Measurements from ENCODE around the gene RABGGTA. TPM values are rescaled to one million over a fixed set of nuclear protein-coding genes. Genes with fewer than 3 reads are reported as not detected.

Gene RABGGTA
- polyA plus RNA-seq, 3 donors: 24.2 to 25.5 (median 25.0) TPM

DNA sequence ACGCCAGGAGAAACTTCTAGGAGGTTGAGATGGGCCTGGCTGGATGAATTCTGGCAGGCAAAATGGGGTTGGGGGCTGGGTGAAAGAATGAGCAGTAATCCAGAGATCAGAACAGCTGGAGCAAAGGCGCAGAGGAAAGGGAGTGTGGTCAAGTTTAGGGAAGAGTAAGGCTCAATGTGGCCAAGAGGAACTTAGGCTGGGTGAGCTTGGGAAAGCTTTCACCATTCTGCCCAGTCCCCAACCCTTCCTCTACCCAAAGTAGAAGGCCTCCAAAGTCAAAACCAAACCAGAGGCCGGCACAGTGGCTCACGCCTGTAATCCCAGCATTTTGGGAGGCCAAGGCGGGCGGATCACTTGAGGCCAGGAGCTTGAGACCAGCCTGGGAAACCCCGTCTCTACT is 10.2 kb upstream of the RABGGTA start:
- no peak for DNase-seq

DNA sequence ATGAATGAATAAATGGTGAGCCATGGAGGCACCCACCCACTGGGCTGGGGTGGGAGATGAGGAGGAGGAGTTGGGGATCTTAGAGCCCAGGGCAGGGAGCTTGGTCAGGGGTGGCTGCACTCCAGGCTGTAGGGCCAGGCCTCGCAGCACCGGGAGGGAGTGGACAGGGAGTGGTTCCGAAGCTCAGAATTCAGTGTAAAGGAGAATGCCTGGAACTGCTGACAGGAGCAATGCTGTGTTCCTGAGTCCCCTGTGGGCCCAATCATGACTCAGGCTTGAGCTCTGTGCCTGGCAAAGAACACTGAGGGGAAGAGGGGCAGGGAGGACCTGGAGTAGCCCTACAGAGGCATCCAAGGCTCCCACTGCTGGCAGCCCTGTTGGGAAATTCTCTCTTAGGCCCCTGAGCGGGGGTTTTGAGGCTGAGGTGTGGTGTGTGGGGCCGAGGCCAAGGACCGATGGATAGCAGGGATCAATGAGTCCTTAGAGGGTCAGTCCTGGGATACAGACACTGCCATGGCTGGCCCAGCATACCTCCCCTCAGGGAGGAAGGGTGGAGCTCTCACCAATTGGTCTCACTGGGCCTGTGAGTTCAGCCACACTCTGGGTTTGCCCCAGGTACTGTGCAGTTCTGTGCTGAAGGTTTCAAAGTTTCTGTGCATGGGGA is 9.5 kb upstream of the RABGGTA start:
- DNase-seq: no peak

DNA sequence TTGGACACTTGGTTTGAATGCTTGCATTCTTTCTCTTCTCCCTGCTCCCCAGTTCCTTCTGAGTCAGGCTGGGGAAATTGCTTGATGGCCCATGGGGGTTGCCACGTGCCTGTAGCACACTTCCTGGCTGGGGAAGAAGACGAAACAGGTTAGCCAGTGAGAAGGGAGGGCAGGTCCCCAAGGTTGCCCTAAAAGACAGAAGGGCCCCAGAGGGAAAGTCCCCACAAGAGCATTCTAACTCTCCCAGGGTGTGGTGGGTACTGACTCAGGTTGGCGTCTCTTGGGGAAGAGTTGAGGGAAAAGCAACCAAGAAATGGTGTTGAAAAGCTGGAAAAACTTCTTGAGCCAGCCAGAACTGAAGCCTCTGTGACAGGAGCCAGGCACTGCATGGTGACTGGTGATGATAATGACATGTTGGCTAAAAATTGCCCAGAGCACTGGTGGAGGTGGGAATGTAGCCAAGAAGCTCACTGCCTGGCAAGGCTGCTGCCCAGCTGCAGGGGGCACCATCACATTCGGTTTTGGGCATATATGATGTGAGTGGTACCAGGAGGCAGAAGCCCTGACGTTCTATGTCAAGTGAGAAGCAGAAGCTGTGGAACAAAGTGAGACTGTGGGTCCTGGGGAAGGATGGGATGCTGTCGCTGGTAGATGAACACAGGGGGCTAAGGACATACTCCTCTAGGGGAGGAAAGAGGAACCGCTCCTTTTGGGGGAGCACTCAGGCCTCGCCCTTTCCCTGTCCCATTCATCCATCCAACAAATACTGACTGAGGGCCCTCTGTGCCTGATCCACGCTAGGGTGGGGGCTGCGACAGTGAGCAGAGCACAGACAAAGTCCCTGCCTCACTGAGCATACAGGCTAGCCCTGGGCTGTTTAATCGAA is 8.1 kb upstream of the RABGGTA start:
- no peak for DNase-seq

DNA sequence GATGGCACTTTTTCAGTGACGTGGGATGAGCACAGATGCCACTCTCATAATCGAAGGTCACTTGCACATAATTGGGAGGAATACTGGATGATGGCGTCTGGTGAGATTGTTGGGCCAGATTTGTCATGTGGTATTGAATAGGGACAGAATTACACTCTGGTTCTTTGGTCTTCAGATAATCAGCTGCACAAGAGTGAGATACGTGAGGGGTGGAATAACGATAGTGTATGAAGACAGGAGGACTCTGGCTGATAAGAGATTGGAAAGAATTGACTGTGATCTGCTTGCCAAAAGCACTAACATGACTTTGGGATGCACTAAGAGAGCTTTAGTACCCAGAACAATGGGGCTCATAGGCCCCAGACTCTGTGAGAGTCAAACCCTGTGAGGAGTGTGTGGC is 7.0 kb upstream of the RABGGTA start:
- DNase-seq: no peak

DNA sequence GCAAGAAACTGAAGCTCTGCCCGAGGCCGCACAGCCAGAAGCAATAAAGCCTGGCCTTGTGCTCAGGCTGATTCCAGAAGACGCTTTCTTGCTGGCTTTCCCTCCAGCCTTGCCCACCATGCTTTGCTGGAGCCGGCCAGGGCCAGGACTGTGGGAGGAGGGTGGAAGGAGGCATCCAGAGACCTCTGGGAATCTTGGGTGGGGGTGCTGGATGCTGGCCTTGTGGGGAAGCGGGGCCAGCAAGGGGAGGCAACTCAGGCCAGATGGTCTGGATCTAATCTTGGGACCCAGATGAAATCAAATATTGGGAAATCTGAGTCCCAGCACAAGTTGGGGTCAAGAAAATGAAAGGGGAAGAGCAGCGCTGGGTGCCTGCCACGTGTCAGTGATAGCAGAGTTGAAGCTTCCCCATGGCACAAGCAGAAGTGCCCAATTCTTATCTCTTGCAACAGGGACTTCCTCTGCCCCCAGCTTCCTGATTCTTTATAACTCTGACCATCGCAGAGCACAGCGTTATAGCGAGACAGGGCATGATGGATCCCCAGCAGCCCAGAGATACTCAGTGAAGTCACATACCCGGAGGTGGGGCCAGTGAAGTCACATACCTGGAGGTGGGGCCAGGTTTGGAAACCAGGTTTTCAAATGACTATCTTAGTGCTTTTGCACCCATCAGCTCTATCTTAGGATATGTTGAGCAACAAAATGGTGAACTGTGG is 6.4 kb upstream of the RABGGTA start:
- no peak for DNase-seq

DNA sequence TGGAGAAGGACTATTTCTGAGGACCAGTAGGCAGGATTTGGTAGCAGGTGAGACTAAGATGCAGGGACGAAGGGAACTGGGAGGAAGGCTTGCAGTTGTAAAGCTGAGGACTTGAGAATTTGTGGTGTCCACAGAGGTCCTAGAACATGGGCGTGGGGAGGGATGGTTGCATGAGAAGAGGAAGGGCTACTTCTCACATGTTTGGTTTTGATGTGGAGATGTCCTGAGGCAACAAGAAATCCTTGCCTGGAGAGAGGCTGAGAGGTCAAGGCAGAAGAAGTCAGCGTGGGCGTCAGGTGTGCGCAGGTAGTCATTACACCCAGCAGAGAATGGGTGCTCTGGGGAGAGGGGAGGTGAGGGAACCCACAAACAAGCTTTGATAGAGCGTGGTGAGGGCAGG is 5.7 kb upstream of the RABGGTA start:
- DNase-seq: no peak

DNA sequence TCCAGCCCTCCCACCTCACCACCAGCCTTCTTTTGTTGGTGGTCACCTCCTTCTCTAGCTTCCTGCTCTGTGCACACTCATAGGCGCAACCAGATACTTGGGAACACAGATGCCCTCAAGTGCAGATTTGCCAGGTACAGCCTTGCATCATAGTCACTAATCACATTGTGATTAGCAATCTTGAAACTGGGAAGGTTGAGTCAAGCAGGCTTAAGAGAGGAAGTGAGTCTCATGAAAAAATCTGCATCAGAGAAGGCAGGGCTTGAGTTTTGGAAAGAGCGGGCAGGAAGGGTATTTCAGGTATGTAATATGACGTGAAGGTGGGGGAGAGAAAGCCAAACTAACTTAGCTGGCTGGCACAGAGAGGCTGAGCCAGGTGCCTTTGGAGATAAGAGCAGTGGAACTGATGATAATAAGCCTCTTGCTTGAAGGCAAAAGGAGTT is 2.7 kb upstream of the RABGGTA start:
- no peak for DNase-seq

DNA sequence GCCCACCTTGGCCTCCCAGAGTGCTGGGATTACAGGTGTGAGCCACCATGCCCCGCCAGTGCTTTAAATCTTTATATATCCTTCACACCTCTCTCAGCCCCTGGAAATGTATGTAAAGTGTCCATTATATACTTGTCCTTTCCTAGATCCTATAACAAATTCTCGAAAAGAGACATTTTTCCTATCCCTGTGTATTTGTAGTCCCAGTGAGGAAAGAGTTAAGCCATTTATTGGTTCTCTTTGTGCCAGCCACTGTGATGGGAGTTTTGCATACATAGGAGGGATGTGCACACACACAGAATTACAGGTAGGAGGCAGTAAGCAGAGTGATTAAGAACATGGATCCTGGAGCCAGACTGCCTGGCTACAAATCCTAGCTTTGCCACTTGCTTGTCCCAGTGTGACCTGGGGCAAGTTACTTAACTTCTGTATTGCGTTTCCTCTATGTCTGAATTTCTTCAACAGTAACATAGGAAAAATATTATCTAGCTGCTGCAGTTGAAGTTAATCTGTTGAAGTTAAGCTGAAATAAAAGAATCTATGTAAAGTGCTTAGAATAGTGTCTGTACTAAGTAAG is 2.1 kb upstream of the RABGGTA start:
- DNase-seq: no peak

DNA sequence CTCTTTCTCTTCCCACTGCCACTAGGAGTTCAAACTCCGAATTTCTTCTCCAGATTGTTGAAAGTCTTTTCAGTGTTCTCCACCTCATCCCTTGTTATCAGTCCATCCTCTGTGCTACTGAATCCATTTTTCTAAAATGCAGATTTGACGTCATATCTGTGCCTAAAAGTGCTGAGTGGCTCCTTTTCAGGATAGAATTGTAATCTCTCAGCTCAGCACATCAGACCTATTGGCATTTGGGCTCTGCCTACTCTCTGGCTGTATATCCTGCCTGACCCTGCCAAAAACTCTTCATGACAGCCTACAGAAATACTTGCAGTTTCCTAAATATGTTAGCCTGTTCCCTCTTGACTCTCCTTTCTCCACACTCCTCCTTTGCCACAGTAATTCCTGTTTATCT is 1.1 kb upstream of the RABGGTA start:
- no peak for DNase-seq

DNA sequence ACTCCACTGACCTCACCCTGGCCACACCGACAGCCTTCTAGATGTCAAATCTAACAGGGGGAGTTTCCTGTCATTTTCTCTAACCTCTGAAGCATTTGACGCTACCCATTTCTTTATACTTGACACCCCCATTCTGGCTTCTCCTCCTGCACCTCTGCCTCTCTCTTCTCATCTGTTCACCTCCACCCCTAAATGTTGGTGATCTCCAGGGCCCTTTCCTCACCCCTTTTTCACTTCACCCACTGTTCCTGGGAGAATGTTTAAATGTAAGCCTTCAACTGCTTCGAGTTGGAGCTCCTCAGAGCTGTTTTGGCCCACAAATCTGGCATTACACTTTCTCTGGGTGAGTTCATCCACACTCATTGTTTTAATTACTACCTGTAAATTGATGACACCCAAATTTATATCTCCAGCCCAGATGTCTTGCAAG is 452 bp upstream of the RABGGTA start:
- DNase-seq: no peak

DNA sequence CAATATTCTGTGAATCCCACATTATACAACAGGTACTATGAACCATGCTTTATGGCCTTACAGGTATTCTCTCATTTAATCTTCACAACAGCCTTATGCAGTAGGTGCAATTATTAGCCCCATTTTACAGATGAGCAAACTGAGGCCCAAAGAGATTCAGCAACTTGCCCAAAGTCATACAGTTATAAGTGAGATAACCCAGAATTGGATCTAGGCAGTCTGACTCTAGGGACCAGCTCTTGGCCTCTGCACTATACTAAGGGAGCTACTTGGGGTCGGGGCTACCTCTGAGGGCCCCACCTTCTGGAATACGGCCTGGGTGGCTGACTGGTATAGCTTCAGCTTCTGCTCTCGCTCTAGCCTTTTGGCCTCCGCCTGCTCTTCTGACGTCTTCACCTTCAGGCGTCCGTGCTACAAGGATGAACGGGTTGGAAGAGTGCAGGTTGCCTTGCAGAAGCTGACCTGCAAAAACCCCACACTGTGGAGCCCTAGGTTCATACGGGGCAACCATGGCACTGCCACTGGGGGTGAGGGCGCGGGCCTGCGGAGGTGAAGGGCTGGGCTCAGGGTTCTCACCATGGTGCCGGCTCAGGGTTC is 762 bp downstream of the RABGGTA start:
- DNase-seq: no peak

DNA sequence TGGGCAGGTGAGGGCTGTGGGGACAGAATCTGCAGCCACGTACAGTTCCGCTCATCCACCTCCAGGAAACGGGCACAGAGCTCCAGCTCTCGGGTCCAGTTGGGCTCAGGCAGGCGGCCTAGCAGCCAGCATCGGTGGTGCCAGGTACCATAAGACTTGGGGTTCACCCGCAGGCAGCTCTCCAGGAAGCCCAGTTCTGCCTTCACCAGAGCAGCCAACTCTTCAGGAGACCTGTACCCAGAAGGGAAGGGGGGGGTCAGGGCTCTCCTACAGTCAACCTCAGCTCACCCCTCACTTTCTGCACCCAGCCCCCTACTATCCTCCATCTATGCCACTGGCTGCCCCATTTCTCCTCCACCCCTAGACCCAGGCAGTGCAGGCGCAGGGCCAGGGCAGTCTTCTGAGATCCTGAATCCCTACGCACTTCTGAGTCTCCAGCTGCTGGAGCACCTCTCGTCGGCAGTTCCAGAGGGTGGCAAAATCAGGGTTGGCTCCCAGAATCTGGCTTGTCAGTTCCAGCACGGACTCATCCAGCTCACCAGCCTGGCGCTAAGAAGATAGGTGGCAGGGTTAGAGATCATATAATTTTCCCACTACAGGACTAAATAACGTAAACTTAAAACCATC is 1.4 kb downstream of the RABGGTA start:
- DNase-seq: no peak

DNA sequence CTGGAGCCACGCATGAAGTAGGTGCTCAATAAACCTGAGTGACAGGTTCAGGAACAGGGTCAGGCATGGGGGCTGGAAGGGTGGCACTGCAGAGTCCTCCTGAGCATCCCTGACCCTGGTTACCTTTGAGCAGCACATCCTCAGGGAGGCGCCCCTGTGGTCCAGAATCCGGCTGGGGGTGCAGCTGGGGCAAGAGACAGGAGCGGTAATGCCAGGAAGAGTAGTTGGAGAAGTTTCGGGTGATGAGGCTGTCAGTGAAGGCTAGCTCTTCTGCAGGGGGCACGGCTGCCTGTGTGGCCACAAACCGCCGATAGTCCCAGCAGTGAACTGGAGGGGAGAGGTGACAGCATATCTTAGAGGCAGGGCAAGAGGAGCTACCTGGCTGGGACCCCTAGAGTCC is 2.0 kb downstream of the RABGGTA start:
- DNase-seq: no peak

DNA sequence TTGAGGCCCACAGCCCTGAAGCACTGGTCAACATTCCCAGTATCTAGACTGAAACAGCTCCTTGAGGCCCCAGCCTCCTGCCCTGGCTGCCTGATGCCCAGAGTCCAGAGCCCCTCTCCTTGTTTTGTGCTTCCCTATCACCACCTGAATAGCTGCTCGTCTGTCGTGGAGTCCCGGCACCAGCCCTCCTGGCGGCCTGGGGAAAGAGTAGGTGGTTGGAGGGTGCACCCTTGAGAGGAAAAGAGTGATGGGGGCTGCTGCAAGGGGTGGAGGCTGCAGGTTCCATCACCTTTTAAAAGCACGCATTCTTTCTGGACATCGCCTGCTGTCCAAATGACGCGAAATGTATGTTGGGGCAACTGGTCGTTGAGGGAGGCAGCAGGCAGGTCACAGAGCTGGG is 3.2 kb downstream of the RABGGTA start:
- no peak for DNase-seq

DNA sequence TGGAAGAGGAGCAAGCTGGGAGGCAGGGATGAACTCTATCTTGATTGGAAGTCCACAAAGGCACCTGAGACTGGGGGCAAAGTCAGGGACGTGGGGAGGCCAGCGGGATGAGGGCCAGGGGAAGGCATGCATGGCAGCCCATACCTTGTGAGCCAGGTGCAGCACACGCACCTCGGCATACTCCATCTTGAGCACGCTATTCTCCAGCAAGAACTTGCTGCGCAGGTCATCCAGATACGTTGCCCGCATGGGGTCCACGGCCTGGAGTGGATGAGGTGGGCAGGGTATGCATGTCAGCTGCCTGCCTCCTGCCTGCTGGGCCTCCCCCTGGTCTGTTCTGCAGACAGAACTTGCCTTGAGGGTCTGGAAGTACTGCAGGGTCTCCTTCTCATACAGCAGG is 3.9 kb downstream of the RABGGTA start:
- DNase-seq: no peak

DNA sequence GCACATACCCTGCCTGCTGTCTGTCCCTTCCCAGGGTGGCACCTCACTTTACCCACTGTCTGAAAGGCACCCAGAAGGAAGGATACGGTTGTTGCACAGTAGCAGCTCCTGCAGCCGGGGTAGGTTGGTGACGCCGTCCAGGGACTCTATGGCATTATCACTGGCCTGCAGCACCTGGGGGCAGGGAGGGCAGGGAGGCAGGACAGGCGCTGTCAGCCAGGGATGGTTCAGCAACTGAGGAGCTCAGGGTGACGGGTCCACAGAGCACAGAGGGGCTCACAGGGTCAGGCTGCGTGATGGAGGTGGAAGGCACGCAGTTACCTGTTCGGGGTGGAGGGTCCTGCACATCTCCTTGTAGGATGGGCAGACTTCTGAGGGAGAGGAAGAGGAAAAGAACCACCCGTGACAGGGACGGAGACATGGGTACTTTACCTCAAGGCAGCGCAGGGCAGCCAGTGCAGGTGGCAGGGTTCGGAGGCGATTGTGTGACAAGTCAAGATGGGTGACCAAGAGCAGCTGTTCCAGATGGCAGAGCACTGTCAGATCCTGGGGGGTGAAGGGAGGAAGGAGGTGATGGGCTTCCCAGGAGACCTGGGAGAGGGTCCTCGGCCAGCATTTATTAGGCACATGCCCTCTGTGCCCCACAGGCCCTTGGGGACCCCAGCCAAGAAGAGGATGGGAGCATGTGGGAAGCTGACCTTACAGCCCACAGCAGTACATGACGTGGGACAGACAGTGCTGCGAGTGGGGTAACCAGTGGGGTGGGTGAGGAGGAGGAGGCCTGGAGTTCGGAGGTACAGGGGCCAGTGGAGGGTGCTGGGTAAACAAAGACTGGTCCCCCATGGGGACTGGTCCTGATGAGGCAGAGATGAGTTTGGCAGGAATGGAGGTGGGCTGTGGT is 4.8 kb downstream of the RABGGTA start:
- no peak for DNase-seq

DNA sequence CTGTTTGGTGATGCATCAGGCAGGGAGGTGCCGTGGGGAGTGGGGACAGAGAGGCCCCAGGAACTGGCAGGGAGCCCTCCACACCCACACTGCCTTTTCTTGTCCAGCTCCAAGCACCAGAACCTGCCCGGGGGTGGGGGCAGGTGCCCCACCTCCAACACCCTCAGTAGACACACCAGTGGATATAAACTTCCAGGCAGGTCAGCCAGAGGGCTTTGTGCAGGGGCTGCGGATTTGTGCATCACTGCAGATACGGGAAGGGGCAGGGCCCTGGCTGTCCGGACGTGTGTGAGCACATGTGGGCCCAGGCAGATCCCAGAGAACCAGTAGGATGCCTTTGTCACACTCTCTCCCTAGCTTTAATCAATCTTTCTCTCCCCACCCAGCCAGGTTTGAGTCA is 7.1 kb downstream of the RABGGTA start:
- no peak for DNase-seq

DNA sequence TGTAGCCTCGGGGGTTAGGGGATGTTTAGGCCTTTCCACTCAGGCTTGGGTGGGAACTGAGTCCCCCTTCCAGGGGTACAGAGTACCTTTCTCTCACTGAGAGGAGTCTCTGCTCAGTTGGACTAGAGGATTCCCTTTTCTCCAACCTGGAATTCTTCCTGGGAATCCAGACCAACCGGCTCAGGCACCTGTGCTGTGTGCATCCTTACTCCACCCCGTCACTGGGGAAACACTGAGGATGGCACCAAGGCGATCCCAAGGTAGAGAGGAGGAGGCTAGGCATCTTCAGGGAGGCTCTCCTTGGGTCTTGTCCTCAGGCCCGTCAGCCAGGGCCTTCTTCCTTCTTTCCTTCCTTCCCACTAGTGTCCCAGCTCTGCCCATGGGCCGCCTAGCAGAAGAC is 7.5 kb downstream of the RABGGTA start:
- no peak for DNase-seq

DNA sequence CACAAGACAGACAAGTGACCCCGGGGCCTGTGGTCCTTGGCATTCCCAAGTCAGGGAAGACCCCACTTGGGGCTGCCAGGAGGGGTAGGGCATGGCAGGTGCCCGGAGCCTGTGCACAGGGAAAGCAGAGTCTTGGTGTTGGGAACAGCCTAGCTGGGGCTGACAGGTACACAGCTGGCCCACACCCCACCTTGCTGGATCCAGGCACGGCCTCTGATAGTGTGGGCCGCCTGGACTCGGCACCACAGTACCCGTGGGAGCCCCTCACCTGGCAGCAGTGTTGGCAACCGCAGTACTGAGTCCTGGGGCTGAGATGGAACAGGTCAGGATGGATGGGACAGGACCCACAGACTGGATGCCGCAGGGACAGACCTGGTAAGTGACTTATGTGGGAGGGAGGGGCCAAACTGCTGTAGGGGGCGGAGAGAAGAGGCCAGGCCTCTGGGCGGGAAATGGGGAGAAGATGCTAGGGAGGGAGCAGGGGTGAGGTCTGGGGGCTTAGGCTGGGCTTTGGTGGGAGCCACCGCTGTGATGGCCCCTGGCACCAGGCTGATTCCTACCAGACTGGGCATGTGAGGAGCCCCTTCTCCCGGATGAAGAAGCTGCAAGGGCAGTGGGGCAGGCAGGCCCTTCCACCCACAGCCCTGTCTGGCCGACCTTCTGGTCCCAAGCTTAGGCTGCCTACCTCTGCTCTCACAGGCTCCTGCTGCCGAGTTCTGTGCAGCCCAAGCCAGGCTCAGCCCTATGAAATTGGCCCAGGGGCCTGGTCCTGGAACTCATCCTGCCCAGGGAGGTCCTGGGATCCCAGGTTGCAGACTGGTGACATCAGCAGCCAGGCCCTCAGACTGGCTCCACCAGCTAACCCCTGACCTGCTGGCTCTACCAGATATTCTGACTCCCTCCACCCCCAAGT is 8.3 kb downstream of the RABGGTA start, which contains the start of gene TGM1:
Gene TGM1 (minus strand): TSS at position 357 of the 913 bp plus-strand sequence. CDS start 825 bp downstream, outside the sequence.
- DNase-seq: no peak
